HG02798 (cell line): ENCODE results near the gene INAFM1.
A peak's percentile ranks its signal among the peaks of the same experiment; 100 is the strongest.
"Not testable (repeated sequence)": the region's sequence is repeated elsewhere in the genome, so short reads cannot be mapped to it uniquely, and the experiment has no call there.

Source experiments
- ATAC-seq: cut with Tn5 transposase; IDR thresholded peaks from one replicate; pipeline ENCODE4 v1.9.1; 2021; ENCODE audit warnings: mild to moderate bottlenecking; ENCODE audit not compliant: unreplicated experiment, poor library complexity

Gene INAFM1

GRCh38 chr19:47266401-47266941 is 8.2 kb upstream of the INAFM1 start:
- ATAC-seq: no peak

- ATAC-seq: no peak
Measured at GRCh38 chr19:47267350-47267759, 7.3 kb upstream of the INAFM1 start.

DNA sequence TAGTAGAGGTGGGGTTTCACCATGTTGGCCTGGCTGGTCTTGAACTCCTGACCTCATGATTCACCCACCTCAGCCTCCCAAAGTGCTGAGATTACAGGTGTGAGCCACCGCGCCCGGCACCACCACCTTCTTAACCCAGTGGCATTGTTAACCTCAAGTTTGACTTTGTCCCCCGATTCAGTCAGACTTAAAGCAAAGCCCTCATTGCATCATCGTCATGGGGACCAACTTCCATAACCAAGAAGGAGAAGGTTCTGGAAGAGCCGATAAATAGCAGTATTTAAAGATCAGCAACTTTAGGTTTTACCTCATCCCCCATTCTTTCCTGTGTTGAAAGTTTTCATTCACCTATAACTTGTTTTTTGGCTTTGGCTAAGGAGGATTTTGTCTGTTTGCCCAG is 6.7 kb upstream of the INAFM1 start:
- ATAC-seq: no peak

DNA sequence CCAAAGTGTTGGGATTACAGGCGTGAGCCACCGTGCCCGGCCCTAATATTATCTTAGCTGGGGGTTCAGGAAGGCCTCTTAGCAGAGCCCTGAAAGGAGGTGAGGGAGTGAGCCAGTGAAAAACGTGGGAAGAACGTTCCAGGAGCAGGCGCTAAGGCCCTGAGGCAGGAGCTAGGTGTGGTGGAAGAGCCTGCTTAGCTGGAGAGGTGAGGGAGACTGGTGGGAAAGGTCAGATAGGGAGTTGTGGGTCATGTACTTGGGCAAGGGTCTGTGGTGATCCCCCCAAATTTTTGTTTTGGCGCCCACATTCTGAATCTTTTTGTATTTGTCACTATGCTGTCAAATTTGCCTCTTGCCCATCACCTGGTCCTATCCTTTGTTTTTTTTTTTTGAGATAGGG is 5.1 kb upstream of the INAFM1 start:
- no peak for ATAC-seq

GRCh38 chr19:47270408-47270807 is 4.3 kb upstream of the INAFM1 start:
- ATAC-seq: no peak

DNA sequence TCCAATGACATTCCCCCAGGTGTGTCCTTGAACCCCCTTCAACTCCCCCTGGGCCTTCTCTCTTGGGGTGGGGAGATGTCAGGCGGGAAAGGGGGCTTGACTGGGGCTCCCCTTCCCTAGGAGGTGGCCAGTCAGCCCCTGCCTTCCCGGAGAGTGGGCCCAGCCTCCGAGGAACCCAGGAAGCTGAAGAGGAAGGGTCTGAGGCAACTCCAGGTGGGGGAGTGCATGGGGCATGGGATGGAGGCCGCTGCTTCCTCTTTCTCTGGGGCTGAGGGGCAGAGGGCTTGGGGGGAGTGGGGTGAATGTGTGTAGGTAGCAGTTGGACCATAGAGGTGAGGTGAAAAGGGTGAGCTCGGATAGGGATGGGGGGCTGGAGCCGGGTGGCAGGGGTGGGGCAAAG is 2.7 kb upstream of the INAFM1 start:
- ATAC-seq: no peak

GRCh38 chr19:47272448-47273312 is 2.0 kb upstream of the INAFM1 start:
- no peak for ATAC-seq

GRCh38 chr19:47273313-47274070 is 1.2 kb upstream of the INAFM1 start:
- peak; percentile 69 for ATAC-seq

- no peak for ATAC-seq
Measured at GRCh38 chr19:47274891-47275761, 441 bp downstream of the INAFM1 start.

- no peak for ATAC-seq
Measured at GRCh38 chr19:47275791-47276461, 1.2 kb downstream of the INAFM1 start.

GRCh38 chr19:47276513-47276912 is 1.8 kb downstream of the INAFM1 start:
- ATAC-seq: not testable (repeated sequence)

GRCh38 chr19:47280183-47280797 is 5.6 kb downstream of the INAFM1 start:
- ATAC-seq: no peak

DNA sequence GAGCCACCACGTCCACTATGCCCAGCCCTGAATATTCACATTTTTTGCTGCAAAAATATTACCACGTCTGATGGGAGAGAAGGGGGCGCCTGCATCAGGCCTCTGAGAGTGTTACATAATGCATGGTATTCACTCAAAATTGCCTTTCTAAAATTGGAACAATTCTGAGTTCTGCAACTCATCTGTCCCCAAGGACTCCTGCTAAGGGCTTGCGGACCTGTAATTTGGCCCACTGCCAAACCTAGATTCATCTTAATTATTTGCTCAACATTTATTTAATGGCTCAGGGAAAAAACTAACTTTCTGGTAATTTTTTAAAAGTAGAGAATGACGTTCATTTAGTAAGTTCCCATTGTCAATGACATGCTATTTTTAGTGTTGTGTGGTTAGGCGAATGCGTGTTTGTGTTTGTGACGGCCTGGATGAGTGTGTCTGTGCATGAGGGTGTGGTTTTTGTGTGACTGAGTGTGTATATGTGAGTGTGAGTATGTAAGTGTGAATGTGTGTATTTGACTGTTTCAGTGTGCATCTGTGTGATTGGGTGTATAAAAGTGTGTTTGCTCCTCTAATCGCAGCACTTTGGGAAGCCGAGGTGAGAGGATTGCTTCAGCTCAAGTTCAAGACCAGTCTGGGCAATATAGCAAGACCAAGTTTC is 8.8 kb downstream of the INAFM1 start:
- no peak for ATAC-seq

GRCh38 chr19:47284324-47284899 is 9.7 kb downstream of the INAFM1 start:
- ATAC-seq: no peak

DNA sequence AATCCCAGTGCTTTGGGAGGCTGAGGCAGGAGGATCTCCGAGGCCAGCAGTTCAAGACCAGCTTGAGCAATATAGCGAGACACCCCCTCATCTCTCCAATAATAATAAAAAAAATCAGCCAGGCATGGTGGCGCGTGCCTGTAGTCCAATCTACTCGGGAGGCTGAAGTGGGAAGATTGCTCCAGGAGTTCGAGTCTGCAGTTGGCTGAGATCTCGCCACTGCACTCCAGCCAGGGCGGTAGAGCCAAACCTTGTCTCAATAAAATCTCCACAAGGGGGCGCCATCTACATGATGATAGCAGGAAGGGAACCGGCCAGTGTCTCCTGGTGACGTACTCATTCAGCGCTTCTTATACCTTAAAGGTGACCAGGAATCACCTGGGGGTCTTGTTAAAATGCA is 21.4 kb downstream of the INAFM1 start:
- peak; percentile 54 for ATAC-seq

DNA sequence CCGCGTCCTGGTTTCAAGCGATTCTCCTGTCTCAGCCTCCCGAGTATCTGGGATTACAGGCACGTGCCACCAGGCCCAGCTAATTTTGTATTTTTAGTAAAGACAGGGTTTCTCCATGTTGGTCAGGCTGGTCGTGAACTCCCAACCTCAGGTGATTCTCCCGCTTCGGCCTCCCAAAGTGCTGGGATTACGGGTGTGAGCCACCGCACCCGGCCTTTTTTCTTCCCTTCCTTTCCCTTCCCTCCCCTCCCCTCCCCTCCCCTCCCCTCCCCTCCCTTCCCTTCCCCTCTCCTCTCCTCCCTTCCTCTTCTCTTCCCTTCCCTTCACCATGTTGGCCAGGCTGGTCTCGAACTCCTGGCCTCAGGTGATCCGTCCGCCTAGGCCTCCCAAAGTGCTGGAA is 26.2 kb downstream of the INAFM1 start:
- not testable (repeated sequence) for ATAC-seq

- ATAC-seq: no peak
Measured at GRCh38 chr19:47302249-47302648, 27.6 kb downstream of the INAFM1 start.

DNA sequence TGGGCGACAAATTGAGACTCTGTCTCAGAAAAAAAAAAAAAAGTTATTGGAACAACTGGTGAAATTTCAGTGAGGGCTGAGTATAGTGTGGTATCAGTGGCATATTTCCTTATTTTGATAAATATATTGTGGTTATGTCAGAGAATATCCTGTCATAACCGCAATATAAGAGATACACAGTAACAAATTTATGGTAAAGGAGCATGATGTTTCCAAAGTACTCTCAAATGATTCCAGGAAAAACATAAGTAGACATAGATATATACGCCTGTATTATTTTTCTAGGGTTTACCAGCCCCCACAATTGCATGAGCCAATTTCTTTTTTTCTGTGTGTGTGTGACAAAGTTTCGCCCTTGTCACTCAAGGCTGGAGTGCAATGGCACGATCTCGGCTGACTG is 29.3 kb downstream of the INAFM1 start:
- no peak for ATAC-seq
